Pancreas (tissue), 10 donors: ENCODE results near the gene PROX2. TPM values are rescaled to one million over a fixed set of nuclear protein-coding genes. Genes with fewer than 3 reads are reported as not detected.

Source experiments
- ATAC-seq, 4 donors: fragments of 200-7000 bp; cut with Tn5 transposase; one replicate each; pipeline versions ENCODE4 v1.8.0 to v1.9.1; 2020; ENCODE audit warnings: mild to moderate bottlenecking in 4 of 4, moderate library complexity in 4 of 4
- DNase-seq, 6 donors: peaks; one replicate each; pipeline ENCODE4 v3.0.0-alpha.2; 2020
- FAIRE-seq: peaks from 2 replicates; lab custom pipeline; 2012; peaks lifted over from hg19 to GRCh38; lab: Jason Lieb, UNC
- H3K27ac ChIP-seq, 4 donors: fragments of 200-600 bp; sonication (generic); 1 replicate in 3 of 4; 2 replicates in 1 of 4; pipeline versions ENCODE4 v1.5.0 to v1.8.0; 2020
- H3K27me3 ChIP-seq, 4 donors: fragments of 200-600 bp; one replicate each; pipeline ENCODE4 v1.8.0; 2021
- H3K36me3 ChIP-seq, 3 donors: fragments of 200-600 bp; sonication (generic) in 1 of 3; one replicate each; pipeline versions ENCODE4 v1.5.0 to v1.8.0; 2020 to 2021
- H3K4me1 ChIP-seq, 3 donors: fragments of 200-600 bp; one replicate each; pipeline ENCODE4 v1.8.0; 2021
- H3K4me3 ChIP-seq, 4 donors: fragments of 200-600 bp; sonication (generic) in 2 of 4; one replicate each; pipeline versions ENCODE4 v1.5.0 to v1.8.0; 2020 to 2021
- H3K9me3 ChIP-seq, 4 donors: fragments of 200-600 bp; one replicate each; pipeline ENCODE4 v1.8.0; 2021
- CTCF ChIP-seq, 4 donors: fragments of 200-600 bp; sonication (generic) in 3 of 4; IDR thresholded peaks; one replicate each; pipeline versions ENCODE4 v1.5.0 to v1.8.0; 2021; ENCODE audit warnings: antibody characterized with exemption in 4 of 4
- WGBS, 2 donors: extraction: QIAGEN DNeasy Blood & Tissue Kit; methylation state at CpG; one replicate each; pipeline ENCODE4 v1.1.7; 2013; 5-methylcytosine and 5-hydroxymethylcytosine counted together
- intact Hi-C, 3 donors: fragments of 100-400 bp; cut with DNase I; formaldehyde crosslinking; loops; one replicate each; pipeline versions ENCODE4 v1.11.1 to v1.14.2; 2022
- polyA plus RNA-seq, 2 donors: library from polyadenylated mRNA; stranded (reverse); fragments of 200-250 nt; gene quantifications; one replicate each; pipeline ENCODE4 v1.2.3, GENCODE V29; 2013
- total RNA-seq, 6 donors: library from RNA; stranded (reverse); fragmentation: NEBNext Ultra II Directional in 4 of 6; extraction: Animal tissue kit (Norgen Biotek cat#: 25700) in 4 of 6; gene quantifications; one replicate each; pipeline versions ENCODE4 v1.2.1 to v1.2.4, GENCODE V29; 2021 to 2023
- donor health status: healthy with polysubstance abuse.
- donor health status: DM: no; HTN: no; CAD: no; lungs with moderate emphysema.
- donor health status: DM: no; HTN: no; CAD: no.
- donor health status: control.
- donor health status: control.
- donor health status: Bipolar disorder and iron deficiency.
- donor health status: DM: yes; HTN: yes; CAD: no.
- donor health status: DM: no; HTN: no; CAD: no.
- donor health status: DM: no; HTN: no; CAD: no.
- donor health status: DM: yes; HTN: yes; CAD: no.

The PROX2 gene
- total and polyA plus RNA-seq, 8 donors = not detected

DNA sequence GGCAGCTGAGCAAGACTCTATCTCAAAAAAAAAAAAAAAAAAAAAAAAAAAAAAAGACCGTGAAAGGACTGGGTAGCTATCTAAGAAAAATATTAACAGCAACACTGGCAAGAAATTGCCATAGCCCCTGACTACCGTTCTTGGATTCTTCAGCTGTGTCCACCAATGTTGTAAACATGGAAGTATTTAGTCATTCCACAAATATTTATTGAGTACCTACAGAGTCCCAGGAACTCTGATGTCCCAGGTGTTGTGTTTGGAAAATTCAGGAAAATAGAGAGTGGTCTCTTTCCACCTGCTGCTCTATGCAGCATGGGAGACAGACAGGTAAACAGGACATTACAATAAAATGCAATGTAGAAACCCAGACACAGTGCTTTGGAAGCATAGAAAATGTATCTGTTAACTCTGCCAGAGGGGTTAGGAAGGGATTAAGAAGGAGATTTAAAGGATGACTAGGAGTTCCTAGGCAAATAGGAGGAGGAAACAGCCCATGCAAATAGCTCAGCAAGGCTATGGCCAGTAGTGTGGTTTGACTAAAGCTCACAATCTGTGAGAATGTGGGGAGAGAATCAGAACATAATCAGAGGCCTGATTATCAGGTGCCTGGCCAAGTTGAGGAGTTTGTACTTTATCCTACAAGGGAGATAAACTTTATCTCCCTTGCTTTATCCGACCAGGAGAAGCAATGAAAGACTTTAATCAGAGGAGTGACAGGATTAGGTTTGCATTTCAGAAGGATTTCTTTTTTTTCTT, 3.7 kb upstream of the PROX2 start:
- Histone ChIP-seq H3K27me3 (no peaks in the 10 kb centered on the region), H3K27ac (no peak overlapping the region), H3K9me3 (no peaks in the 10 kb centered on the region), H3K36me3 (no peaks in the 10 kb centered on the region), H3K4me1 (peaks cover 19 to 23% (median 20%) of the 10 kb centered on the region in 3 donors), H3K4me3 (no peak overlapping the region)
- 22 to 25% methylated on average over 3 of the region's 3 CpGs for WGBS, 2 donors
- ATAC-seq = no peak
- TF ChIP-seq CTCF (IDR thresholded peaks at IDR 0.05) = no peak
- intact Hi-C loops = no loop called here
- no peak for DNase-seq
- FAIRE-seq = no peak

GRCh38 chr14:74875204-74875603, 741 bp downstream of the PROX2 start:
- ATAC-seq (no peak), DNase-seq (no peak), FAIRE-seq (no peak)
- intact Hi-C loops = no loop called here
- no peaks in the 10 kb centered on the region for H3K27me3 ChIP-seq
- H3K4me1 ChIP-seq = peaks cover 0 to 4% (median 0%) of the 10 kb centered on the region in 3 donors
- 83 to 89% methylated on average over 5 of the region's 5 CpGs for WGBS, 2 donors
- H3K9me3 ChIP-seq = no peaks in the 10 kb centered on the region
- TF ChIP-seq CTCF (IDR thresholded peaks at IDR 0.05) = no peak
- H3K36me3 ChIP-seq = no peaks in the 10 kb centered on the region
- H3K27ac ChIP-seq = no peak overlapping the region
- H3K4me3 ChIP-seq = no peak overlapping the region

- intact Hi-C loops = no loop called here
- WGBS, 2 donors = 55 to 57% methylated on average over 4 of the region's 4 CpGs
- Histone ChIP-seq H3K27me3 (no peaks in the 10 kb centered on the region), H3K4me3 (no peak overlapping the region), H3K9me3 (no peaks in the 10 kb centered on the region), H3K4me1 (no peaks in the 10 kb centered on the region), H3K27ac (no peak overlapping the region), H3K36me3 (no peaks in the 10 kb centered on the region)
- DNase-seq (no peak), FAIRE-seq (no peak), ATAC-seq (no peak)
- no peak for TF ChIP-seq CTCF (IDR thresholded peaks at IDR 0.05)
Observed at GRCh38 chr14:74871819-74872218, 4.1 kb downstream of the PROX2 start.

DNA sequence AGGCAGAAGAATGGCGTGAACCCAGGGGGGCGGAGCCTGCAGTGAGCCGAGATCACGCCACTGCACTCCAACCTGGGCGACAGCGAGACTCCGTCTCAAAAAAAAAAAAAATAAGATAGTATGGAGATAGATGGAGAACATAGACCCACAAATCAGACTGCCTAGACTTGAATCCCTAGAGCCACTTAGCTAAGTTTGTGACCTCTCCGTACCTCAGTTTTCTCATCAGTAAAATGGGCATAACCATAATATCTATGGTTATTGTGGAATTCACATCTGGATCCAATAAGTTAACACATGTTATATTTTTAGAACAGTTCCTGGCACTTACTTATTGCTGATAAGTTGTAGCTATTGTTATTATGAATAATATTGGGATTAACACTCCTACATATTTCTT, 7.2 kb downstream of the PROX2 start:
- no peaks in the 10 kb centered on the region for H3K36me3 ChIP-seq
- H3K27me3 ChIP-seq = no peaks in the 10 kb centered on the region
- no peak for ATAC-seq
- H3K4me3 ChIP-seq = no peak overlapping the region
- no peak for DNase-seq
- TF ChIP-seq CTCF (IDR thresholded peaks at IDR 0.05) = no peak
- H3K4me1 ChIP-seq = no peaks in the 10 kb centered on the region
- intact Hi-C loops = no loop called here
- FAIRE-seq = no peak
- whole genome bisulfite sequencing, 2 donors = 67 to 78% methylated on average over 8 of the region's 8 CpGs
- no peak overlapping the region for H3K27ac ChIP-seq
- H3K9me3 ChIP-seq = no peaks in the 10 kb centered on the region

- Histone ChIP-seq H3K4me1 (no peaks in the 10 kb centered on the region), H3K9me3 (no peaks in the 10 kb centered on the region), H3K27me3 (no peaks in the 10 kb centered on the region), H3K27ac (no peak overlapping the region), H3K4me3 (no peak overlapping the region), H3K36me3 (no peaks in the 10 kb centered on the region)
- 36 to 51% methylated on average over 5 of the region's 5 CpGs for WGBS, 2 donors
- peak in 2 of 4 donors; percentile 17 to 44 for ATAC-seq
- TF ChIP-seq CTCF (IDR thresholded peaks at IDR 0.05) = no peak
- no peak for FAIRE-seq
- no peak for DNase-seq
- intact Hi-C loops = no loop called here
Observed at GRCh38 chr14:74867673-74868072, 8.3 kb downstream of the PROX2 start.
